MV-4-11 (cell line): ENCODE data around the gene SEPTIN3.

Source experiments
- DNase-seq: peaks from one replicate; lab custom pipeline; 2025; lab: John Stamatoyannopoulos, UW

SEPTIN3 gene, protein sequence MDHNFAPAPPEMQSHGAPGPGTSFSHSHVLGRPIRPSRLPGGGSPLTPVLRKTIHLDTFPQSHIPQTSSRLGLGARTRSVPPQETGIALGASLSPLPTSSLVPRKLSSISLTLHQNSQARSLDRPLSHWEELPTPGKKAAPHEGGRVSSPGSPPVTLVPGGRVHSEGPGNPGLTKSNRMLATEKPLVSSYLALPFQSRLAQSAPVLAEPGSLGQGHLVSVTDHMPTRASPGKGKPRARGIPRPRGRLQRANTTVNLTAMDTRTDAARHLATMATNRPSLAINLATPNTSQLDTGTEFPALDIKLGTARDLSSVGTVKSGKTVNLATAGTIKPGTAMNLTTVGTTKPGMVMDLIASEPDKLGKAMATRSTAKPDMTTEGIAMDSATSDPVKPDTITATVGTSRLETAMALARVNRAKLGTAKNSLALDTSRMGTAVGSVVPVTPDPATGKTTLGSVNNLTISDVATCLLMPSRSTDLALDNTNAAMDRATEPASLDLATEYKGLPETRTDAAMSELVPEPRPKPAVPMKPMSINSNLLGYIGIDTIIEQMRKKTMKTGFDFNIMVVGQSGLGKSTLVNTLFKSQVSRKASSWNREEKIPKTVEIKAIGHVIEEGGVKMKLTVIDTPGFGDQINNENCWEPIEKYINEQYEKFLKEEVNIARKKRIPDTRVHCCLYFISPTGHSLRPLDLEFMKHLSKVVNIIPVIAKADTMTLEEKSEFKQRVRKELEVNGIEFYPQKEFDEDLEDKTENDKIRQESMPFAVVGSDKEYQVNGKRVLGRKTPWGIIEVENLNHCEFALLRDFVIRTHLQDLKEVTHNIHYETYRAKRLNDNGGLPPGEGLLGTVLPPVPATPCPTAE

DNA sequence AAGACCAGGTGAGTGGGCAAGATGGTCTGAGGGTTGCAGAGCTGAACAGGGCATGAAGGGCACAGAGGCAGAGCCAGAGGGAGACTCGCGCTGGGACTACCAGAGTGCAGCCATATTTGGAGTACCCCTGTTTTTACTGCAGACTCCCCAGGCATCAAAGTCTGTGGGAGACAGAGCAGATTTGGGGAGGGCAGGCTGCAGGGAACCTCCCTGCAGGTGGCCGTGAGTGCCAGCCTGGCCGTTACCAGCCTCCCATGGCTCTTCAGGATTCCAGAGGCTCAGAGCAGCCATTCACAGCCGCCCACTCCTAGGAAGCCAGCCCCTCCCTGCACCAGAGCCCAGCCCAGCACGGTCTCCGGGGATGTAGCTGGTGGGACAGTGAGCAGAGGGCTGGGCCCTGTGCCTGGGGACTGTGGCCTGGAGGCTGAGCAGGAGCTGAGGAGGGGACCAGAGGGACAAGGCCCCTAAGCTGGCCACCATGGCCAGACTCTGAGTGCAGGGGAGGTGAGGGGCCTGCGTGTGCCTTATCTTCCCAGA, at the start of gene SEPTIN3:
Gene SEPTIN3 (plus strand): TSS at position 334 of the 537 bp plus-strand sequence. CDS start 2,050 bp downstream, outside the sequence.
- no peak for DNase-seq

DNA sequence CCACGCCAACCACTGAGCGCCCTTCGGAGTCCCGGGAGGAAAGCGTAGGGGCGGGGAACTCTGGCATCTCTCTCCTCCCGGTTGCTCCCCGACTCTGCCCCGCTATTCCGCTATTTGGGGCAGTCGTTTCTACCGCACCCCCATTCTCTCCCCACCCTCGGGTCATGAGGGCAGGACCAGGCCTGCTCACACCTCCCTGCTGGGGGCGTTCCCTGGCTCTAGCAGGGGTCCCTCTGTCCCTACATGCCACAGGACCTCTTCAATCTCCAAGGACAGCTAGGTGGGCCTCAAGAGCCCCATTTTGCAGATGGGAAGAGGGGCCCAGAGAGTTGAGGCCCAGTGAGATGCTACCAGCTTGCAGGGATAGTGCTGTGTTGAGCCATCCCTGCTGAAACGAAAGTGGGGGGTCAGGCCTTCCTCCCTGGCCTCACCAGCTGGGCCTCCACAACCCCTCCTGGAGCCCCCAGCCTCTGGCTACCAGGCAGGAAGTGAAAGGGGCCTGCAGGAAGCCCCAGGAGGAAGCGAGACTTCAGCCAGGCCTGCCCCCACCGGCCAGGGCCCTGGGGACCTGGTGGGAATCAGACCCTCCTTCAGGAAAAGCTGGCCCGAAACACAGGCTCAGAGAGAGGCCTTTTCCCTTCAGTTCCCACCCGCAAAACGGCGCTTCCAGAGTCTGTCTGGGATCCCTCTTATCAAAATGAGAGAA, 48.8 kb upstream of the SEPTIN3 start:
- peak; percentile 93 for DNase-seq

DNA sequence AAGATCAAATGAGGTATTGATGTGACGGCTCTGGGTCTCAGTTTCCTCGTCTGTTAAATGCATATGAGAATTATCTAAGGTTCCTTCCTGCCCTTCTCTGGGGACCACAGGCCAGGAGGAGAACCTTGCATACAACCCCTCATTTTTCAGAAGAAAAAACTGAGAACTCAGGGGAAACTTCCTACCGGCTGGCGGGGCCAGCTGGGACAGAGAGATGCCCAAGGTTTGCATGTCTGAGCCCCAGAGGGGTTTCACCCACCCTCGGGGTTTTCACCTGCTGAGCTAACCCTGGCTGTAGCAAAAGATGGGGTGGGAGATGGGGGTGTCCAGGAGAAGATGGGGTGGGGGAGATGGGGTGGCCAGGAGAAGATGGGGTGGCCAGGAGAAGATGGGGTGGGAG, 46.9 kb upstream of the SEPTIN3 start:
- DNase-seq, result no peak

DNA sequence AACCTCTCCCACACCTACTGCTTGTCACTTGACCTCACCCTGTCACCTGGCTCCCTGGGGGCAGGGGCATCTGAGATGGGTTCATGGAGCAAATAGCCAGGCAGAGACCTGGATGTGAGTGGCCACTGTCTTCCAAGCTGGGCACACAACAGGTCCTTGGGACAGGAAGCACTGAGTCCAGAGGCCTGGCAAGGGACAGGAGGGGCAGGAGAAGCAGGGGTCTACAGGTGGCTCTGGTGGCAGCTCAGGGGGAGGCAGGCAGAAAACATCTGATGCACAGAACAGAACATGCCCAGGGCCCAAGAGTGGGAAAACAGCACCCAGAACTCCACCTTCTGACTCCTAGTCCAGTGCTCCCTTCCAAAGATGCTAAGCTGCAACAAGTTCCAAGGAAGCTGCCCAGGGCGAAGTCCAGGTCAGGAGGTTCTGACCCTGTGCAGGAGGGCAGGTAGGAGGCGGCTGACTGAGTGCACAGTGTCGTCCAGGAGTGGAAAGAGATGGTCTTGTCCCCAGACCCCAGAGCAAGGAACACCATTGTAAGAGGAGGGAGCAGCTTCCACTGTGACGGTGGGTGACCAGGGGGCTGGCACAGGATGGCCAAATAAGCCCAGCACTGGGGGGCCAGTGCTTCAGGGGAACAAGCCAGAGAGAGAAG, 46.2 kb upstream of the SEPTIN3 start:
- no peak for DNase-seq

DNA sequence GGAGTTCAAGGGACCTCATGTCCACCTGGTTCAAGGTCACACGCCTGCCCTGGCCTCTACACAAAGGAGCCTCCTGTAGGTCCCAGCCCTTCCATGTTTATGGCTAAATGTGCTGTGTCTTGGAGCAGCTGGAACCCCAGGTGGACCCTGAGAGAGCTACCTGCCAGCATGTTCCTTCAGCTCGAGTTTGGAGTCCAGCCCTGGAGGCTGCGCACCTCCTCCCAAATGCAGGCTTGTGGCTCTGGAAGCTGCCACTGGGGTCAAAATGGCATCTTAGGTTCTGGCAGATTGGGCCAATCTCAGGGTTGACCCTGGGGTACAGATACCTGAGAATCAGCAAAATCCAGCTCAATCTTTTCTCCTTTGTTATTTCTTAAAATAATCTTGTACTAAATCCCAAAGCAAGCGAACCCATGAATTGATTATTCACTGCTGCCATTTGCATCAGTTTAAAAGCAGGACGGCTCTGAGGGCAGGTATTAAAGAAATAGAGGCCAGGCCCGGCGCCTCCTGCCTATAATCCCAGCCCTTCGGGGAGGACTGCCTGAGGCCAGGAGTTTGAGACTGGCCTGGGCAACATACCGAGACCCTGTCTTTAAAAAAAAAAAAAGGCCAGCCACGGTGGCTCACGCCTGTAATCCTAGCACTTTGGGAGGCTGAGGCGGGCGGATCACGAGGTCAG, 45.5 kb upstream of the SEPTIN3 start:
- no peak for DNase-seq

DNA sequence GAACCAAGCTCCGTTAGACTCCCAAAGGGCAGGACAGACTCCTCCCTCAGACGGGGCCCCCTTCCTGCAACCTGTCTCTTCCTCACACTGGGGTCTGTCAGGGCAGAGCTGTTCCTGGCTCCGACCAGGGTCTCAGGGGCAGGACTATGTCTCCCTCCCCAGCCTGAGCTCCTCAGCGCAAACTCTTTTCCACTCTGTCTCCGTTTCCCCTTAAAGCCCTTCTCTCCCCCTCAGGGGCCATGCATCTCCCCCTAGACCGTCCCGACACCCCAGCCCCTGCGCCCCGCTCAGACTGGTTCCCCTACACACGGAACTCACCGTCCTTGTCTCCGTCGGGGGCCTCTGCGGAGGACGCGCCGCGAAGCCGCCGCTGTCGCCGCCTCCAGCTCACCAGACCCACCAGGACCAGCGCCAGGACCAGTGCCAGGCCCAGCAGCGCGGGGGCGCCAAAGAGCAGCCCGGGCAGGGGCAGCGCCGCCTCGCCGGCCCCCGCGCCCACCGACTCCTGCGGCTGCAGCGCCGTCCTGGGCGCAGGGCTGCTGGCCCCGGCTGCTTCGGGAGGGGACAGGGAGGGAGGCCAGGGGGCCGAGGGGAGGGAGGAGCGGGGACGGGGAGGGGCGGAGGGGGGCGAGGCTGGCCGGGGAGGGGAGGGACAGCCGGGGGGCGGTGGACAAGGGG, 43.3 kb upstream of the SEPTIN3 start:
- DNase-seq, result peak; percentile 34

DNA sequence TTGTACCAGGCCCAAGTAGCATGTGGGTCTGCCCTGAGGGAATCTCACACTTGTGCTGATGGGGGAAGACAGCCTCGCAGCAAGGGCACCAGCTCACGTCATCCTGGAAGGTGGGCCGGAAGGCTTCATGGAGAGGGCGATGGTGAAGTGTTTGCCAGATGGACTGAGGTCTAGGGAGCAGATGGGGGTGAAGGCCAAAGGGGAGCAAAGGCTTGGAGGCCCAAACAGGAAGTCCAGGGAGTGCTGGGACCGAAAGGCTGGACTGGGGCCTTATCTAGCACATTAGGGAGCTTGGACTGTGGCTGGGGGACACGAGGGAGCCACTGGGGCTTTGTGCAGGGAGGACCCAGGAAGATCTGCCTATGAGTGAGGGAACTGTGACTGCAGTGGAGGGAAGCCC, 41.4 kb upstream of the SEPTIN3 start:
- DNase-seq, result no peak

DNA sequence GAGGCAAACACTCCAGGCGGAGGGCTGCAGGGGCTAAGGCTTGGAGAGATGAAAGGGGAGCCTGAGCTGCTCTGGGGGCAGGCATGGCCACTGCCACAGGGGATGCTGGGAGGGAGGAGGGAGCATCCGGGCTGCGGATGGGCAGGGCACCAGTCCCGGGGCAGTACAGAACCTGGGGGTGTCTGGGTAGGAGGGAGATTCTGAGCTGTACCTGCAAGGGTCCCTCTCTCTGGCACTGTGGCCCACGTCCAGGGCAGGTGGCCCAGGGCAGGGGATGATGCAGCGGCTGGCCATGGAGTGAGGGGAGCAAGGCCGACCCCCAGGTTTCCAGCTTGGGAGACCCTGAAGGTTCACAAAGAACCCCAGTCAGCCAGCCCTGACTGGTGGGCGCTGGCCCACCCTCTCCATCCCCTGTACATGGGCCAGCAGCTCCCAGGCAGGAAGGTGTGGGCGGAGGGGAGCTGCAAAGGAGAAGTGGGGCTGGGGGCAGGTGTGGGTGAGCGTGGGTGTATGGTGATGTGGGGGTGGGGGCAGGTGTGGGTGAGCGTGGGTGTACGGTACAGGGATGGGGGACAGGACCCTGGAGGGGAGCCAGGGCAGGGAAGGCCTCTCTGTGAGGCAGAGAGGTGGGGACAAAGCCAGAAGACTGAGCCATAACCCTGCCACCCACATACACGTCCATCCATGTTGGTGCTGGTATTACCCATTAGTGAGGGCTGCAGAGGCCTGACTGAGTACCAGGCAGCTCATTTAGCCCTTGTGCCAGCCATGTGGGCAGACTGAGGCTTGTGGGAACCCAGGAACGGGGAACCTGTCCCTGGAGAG, 40.4 kb upstream of the SEPTIN3 start:
- DNase-seq, result no peak

DNA sequence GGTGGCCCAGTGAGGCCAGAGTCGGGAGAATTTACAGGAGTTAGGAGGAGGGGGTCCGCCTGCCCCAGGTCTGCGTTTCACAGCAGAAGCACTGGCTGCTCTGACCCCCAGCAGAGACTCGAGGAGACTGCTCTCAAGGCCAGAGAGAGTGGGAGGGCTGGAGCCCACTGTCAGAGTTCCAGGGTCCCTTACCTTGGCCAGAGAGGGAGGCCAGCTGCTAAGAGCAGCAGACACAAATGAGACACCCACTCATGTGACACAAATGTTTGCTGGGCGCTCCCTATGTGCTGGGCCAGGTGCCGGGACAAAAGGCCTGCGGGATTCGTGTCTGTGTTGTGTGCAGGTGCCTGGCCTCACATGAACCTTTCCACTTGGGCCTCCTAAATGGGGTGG, 39.8 kb upstream of the SEPTIN3 start:
- DNase-seq, result no peak

DNA sequence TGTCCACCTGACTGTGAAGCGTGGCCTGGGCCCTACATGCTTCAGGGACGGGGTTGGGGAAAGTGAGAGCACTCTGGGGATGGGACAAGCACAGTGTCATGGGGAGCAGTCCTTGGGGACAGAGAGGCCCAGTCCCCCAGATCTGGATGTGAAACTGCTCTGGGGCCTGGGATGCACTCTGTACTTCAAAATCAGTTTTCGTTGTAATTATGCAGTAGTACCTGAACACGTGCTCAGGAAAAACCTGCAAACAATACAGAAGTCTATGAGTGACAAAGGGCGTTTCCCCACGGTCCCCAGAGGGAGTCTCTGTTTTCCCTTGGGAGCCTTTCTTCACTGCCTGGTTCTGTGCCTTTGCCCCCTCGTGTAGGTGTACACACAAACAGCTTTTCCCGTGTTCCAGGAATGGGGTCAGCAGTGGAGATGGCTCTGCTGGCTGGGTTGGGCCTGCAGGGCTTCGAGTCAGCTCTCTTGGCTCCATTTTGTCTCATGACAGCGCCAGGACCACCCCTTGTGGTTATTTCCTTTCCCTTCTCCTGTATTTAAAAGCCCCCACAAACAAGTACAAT, 37.5 kb upstream of the SEPTIN3 start:
- no peak for DNase-seq

DNA sequence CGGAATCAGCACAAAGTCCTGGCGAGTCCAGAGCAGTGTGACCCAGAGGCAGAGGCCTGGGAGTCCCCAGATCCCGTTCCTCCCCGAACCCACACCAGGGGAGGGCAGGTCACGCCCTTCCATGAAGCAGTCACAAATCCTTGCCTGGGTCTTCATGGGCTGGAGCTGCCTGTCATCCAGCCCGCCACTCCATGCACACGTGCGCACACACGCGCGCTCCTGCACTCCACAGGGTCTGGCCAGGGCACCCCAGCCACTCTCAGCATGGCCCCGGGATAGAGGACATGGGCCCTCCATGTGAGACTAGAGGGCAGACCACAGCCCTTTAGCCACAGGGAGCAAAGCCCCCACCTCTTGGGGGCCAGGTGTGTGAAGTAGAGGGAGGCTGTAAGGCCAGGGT, 36.9 kb upstream of the SEPTIN3 start:
- no peak for DNase-seq

DNA sequence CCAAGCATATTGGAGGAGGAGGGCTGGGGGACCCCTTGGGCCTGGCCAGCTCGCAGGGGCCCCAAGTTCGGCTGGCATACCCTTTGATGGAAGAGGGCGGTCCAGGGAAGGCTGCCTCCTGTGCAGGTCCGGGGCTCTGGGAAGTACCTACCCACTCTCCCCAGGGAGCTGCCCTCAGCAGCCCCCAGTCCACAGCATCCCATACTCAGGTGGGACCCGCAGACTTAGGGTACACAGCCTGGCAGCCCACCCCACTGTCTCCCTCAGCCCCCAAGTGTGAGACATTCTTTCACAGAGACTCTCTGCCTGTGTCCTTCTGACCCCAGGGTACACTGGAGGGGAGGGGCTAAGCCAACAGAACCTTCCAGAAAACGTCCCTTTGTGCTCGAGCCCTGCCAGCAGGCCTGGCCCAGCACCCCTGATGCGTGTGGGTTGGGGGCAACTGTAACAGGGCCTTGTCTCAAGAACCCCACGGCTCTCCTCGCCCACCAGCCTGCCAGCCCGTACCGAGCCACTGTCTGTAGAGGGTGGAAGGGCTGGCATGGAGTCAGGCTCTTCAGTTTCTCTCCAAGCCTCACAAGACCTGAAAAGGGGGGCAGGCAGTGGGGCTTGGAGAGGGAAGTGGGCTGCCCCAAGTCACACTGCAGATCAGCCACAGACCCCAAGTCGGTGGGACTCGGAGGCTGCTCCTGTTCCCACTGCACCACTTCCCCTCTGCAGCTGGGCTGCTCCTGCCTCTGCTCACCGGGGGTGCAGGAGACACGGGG, 35.6 kb upstream of the SEPTIN3 start:
- DNase-seq, result no peak

DNA sequence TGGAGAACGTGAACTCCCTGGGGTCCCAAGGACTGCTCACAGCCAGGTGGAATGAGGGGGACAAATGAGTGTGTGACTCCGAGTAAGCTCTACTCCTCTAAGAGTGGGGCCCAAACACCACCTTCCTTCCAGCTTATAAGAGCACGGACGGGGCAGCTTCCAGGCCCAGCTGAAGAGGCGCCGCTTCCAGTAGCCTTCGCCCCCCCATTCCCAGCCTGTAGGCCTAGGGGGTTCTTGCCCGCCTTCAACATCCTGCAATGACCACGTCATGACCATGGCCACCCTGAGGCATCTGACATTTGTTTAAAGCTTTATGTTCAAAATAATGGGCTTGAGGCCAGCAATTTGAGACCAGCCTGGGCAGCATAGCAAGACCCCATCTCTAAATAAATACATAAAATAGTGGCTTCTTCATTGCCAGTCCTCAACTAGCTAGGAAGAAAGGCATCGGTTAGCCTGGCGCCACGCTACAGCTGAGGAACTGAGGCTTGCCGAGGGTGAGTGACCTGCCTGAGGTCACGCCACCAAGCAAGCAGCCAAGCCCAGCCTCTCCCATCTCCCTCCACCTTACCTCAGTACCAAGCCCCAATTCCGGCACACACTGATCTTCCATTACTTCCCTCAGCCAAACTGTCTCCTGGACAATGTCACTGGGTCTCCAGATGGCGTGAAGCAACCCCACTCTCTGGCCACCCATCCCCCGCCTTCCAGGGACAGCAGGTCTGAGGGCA, 34.8 kb upstream of the SEPTIN3 start:
- DNase-seq, result no peak

DNA sequence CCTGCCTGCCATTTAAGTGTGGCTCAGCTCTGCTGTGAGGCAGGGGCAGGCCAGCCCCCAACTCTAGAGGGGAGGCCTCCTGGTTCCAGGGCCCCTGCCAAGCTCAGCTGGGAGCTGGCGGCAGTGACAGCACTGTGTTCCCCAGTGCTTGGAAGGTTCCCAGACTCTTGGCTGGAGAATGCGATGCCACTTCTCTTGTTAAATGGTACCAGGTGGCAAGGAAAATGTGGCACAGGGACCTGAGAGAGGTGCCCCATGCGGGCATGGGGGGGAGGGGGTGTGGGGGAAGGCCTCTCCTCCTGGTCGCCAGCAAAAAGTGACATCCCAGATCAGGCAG, 34.3 kb upstream of the SEPTIN3 start:
- DNase-seq, result no peak

DNA sequence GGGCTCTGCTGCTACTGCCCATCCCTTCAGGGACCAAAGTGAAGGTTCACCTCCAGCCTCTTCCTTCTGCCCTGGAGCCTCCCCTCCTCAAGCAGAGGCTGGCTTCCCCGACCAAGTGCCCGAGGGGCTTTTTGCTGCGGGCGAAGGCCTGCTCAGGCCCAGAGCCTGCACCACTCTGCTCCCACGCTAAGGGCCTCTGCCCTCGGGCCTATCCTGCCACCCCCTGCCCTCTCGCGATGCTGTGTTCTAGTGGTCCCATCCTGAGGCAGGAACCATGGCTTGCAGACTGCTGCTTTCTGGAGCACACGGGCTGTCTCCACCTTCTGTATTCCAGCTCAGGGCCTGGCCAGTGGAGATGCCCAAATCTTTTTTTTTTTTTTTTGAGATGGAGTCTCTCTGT, 33.7 kb upstream of the SEPTIN3 start:
- DNase-seq, result no peak

DNA sequence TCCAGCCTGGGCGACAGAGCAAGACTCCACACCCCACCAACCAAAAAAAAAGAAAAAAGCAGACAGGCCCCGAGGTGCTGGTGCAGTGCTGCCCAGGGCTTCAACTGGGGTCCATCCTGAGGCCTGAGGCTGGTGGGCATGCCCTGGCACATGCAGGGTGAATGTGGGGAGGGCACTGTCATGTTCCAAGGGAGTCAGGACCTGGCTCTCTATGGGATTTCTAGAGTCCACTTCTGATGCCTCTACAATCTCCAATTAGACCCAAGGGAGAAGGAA, 32.4 kb upstream of the SEPTIN3 start:
- DNase-seq, result no peak

DNA sequence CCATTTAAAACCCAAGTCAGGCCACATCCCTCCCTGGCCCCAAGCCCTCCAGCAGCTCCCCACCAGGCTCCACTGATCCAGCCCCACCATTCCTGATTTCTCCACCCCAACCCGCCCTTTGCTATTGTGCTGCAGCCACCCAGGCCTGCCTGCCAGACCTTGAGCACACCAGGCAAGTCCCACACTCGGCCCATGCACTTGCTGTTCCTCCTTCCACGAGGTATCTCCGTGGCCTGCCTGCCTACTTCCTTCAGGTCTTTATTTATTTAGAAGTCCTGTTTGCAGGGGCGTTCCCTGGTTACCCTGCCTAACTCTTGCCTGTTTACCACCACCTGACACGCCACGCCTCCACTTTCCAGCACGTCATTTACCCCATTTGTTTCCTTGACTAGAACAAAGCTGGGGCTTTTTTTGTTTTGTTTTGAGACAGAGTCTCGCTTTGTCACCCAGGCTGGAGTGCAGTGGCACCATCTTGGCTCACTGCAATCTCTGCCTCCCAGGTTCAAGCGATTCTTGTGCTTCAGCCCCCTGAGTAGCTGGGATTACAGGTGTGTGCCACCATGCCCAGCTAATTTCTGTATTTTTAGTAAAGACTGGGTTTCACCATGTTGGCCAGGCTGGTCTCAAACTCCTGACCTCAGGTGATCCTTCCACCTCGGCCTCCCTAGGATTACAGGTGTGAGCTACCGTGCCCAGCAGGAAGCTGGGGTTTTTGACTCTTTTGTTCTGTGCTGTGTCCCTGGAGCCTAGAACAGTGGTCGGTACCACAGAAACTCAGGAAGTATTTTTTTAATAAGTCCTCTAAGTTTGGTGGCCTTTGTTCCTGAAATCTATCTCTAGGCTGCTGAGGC, 29.0 kb upstream of the SEPTIN3 start:
- DNase-seq, result peak; percentile 39
